Measurements from ENCODE around the gene GTSE1. TPM values are rescaled to one million over a fixed set of nuclear protein-coding genes. Genes with fewer than 3 reads are reported as not detected.
A peak's percentile ranks its signal among the peaks of the same experiment; 100 is the strongest.

The GTSE1 gene
- total and polyA plus RNA-seq, 2 of the 13 experiments (the other 11 are each of a cell fraction or from before 2014, with no cell fraction given): 10.7 to 13.5 TPM

DNA sequence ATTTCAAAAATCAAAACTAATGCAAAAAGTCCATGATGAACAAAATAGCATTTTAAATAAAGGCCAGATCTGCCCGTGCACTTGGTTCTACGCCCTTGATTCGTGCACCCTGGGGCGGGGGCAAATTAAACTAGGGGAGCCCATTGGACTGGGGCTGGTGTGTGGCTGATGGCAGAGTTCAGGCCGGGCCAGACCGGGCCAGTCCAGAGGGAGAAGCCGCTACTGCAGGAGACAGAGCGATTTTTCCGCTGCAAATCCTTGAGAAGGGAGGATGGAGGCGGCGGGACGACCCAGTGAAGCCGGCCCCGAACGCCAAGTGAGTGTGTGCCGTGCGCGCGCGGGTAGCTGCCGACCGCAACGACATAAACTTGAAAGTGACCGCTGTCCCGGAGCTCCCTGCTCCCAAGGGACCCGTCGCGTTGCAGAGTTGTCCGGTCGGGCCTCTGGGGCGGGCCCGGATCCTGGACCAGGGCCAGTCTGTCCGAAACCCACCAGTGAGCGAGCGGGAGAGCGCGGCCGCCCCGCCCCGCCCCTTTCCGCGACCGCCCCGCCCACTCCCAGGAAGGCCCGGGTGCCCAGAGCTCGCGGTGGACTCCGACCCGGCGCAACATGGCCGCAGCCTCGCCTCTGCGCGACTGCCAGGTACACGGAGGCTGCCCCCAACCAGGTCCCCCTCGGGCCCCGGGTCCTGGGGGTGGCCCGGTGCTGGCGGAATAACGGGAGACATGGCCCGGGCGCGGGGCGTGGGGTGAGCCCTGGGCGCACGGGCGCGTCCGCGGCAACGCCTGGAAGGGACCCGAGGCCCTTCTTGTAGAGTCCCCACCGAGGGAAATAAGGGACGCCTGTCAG lies 29.0 kb upstream of the GTSE1 start, which contains the start of gene TTC38 (continued):
- TF ChIP-seq ZNF749 (CRISPR knock-in tag; IDR thresholded peaks at IDR 0.05; ENCODE audit: borderline replicate concordance) (peak; percentile 68; the same call in 1 of the 2 replicates), DR1 (CRISPR knock-in tag; IDR thresholded peaks at IDR 0.05) (no peak; the same call in 1 of the 2 replicates), ATF1 (CRISPR knock-in tag; IDR thresholded peaks at IDR 0.05) (no peak), AHR (CRISPR knock-in tag; IDR thresholded peaks at IDR 0.05) (no peak; the same call in 1 of the 2 replicates), HMG20B (CRISPR knock-in tag; conservative IDR thresholded peaks at IDR 0.05) (0 out of 2 replicates have a peak, but pooled peaks have one; percentile 44), ZBTB7B (CRISPR knock-in tag; IDR thresholded peaks at IDR 0.05) (peak; percentile 39; the same call in 1 of the 2 replicates), LCORL (IDR thresholded peaks at IDR 0.05) (no peak; the same call in 1 of the 2 replicates), LCORL (CRISPR knock-in tag; IDR thresholded peaks at IDR 0.05) (peak; percentile 66), ZNF724P (CRISPR knock-in tag; IDR thresholded peaks at IDR 0.05; ENCODE audit: borderline replicate concordance) (no peak), MED8 (CRISPR knock-in tag; IDR thresholded peaks at IDR 0.05; ENCODE audit: insufficient replicate concordance) (peak; percentile 32), MBNL3 (CRISPR knock-in tag; conservative IDR thresholded peaks at IDR 0.05) (no peak), ZNF205 (CRISPR knock-in tag; IDR thresholded peaks at IDR 0.05) (peak; percentile 60; the same call in 1 of the 2 replicates), RAD21 (CRISPR knock-in tag; IDR thresholded peaks at IDR 0.05) (no peak), MAZ (IDR thresholded peaks at IDR 0.05; ENCODE audit: borderline replicate concordance, low read depth, low read length) (no peak), MAZ (CRISPR knock-in tag; IDR thresholded peaks at IDR 0.05; ENCODE audit: low read depth) (peak; percentile 22; the same call in 1 of the 2 replicates), RXRB (CRISPR knock-in tag; IDR thresholded peaks at IDR 0.05; ENCODE audit: borderline replicate concordance) (peak; percentile 74; the same call in 1 of the 2 replicates), CREB1 (IDR thresholded peaks at IDR 0.05) (no peak), CREB1 (CRISPR knock-in tag; IDR thresholded peaks at IDR 0.05) (no peak), XRCC5 (optimal IDR thresholded peaks at IDR 0.05; ENCODE audit: low read length) (no peak), ZNF562 (CRISPR knock-in tag; IDR thresholded peaks at IDR 0.05; ENCODE audit: borderline replicate concordance) (no peak), CCDC6 (CRISPR knock-in tag; IDR thresholded peaks at IDR 0.05) (peak; percentile 90), PLRG1 (conservative IDR thresholded peaks at IDR 0.05) (no peak), SATB2 (CRISPR knock-in tag; IDR thresholded peaks at IDR 0.05) (no peak), HNRNPUL1 (IDR thresholded peaks at IDR 0.05; ENCODE audit: low read depth, low read length) (no peak), RBM22 (optimal IDR thresholded peaks at IDR 0.05; ENCODE audit: low read length) (no peak)
- TF ChIP-seq, protein P1, sequence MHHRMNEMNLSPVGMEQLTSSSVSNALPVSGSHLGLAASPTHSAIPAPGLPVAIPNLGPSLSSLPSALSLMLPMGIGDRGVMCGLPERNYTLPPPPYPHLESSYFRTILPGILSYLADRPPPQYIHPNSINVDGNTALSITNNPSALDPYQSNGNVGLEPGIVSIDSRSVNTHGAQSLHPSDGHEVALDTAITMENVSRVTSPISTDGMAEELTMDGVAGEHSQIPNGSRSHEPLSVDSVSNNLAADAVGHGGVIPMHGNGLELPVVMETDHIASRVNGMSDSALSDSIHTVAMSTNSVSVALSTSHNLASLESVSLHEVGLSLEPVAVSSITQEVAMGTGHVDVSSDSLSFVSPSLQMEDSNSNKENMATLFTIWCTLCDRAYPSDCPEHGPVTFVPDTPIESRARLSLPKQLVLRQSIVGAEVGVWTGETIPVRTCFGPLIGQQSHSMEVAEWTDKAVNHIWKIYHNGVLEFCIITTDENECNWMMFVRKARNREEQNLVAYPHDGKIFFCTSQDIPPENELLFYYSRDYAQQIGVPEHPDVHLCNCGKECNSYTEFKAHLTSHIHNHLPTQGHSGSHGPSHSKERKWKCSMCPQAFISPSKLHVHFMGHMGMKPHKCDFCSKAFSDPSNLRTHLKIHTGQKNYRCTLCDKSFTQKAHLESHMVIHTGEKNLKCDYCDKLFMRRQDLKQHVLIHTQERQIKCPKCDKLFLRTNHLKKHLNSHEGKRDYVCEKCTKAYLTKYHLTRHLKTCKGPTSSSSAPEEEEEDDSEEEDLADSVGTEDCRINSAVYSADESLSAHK (CRISPR knock-in tag; IDR thresholded peaks at IDR 0.05; ENCODE audit: borderline replicate concordance): no peak
- TF ChIP-seq, protein P2, sequence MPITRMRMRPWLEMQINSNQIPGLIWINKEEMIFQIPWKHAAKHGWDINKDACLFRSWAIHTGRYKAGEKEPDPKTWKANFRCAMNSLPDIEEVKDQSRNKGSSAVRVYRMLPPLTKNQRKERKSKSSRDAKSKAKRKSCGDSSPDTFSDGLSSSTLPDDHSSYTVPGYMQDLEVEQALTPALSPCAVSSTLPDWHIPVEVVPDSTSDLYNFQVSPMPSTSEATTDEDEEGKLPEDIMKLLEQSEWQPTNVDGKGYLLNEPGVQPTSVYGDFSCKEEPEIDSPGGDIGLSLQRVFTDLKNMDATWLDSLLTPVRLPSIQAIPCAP (CRISPR knock-in tag; IDR thresholded peaks at IDR 0.05; ENCODE audit: low read depth): no peak
- TF ChIP-seq, protein P3, sequence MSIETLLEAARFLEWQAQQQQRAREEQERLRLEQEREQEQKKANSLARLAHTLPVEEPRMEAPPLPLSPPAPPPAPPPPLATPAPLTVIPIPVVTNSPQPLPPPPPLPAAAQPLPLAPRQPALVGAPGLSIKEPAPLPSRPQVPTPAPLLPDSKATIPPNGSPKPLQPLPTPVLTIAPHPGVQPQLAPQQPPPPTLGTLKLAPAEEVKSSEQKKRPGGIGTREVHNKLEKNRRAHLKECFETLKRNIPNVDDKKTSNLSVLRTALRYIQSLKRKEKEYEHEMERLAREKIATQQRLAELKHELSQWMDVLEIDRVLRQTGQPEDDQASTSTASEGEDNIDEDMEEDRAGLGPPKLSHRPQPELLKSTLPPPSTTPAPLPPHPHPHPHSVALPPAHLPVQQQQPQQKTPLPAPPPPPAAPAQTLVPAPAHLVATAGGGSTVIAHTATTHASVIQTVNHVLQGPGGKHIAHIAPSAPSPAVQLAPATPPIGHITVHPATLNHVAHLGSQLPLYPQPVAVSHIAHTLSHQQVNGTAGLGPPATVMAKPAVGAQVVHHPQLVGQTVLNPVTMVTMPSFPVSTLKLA (IDR thresholded peaks at IDR 0.05): 0 out of 2 replicates have a peak, but pooled peaks have one; percentile 2

Measured in HepG2 (cell line).